ENCODE data around the gene CFAP45.
"Not testable (repeated sequence)": the region's sequence is repeated elsewhere in the genome, so short reads cannot be mapped to it uniquely, and the experiment has no call there.

Gene CFAP45

GRCh38 chr1:159899634-159900033 lies 331 bp downstream of the CFAP45 start:
- Histone ChIP-seq H3K4me2 (ENCODE audit: insufficient read depth, low read length, poor library complexity, severe bottlenecking) (peak overlapping the region; percentile 37), H2AFZ (ENCODE audit: low read length) (peak overlapping the region; percentile 70), H3K27me3 (ENCODE audit: control insufficient read depth in 3 of 3, insufficient read depth in 3 of 3, low read depth in 1 of 3, low read length in 3 of 3) (peaks cover 0 to 41% (median 2%) of the 10 kb centered on the region in 3 experiments), H2BK12ac (ENCODE audit: low read length) (peak overlapping the region; percentile 88)
- not testable (repeated sequence) for H3K14ac ChIP-seq (ENCODE audit: low read length); H4K91ac ChIP-seq (ENCODE audit: low read depth, low read length, poor library complexity); H2BK120ac ChIP-seq (ENCODE audit: low read depth, low read length); H3K4ac ChIP-seq (ENCODE audit: low read length); H3K27ac ChIP-seq (replicated peaks; ENCODE audit: low read length); DNase-seq (ENCODE audit: low spot score); H3K23ac ChIP-seq (ENCODE audit: low read depth, low read length, poor library complexity); H4K8ac ChIP-seq (ENCODE audit: low read depth, low read length); H3K9ac ChIP-seq (ENCODE audit: low read depth, low read length, poor library complexity); H3K4me3 ChIP-seq (ENCODE audit: low read length in 2 of 2); H2AK5ac ChIP-seq (ENCODE audit: low read depth, low read length); H3K36me3 ChIP-seq (replicated peaks in 1 of 2; ENCODE audit: control insufficient read depth in 2 of 2, insufficient read depth in 2 of 2, low read length in 2 of 2); H3K9me3 ChIP-seq (replicated peaks in 1 of 2; ENCODE audit: control insufficient read depth in 2 of 2, insufficient read depth in 1 of 2, low read depth in 1 of 2, low read length in 2 of 2); H2BK5ac ChIP-seq (ENCODE audit: low read length); H2BK15ac ChIP-seq (ENCODE audit: low read length); H3K4me1 ChIP-seq (ENCODE audit: control insufficient read depth in 2 of 2, insufficient read depth in 1 of 2, low read depth in 1 of 2, low read length in 2 of 2); H3K79me1 ChIP-seq (ENCODE audit: low read depth, low read length); H3K18ac ChIP-seq (ENCODE audit: low read length)
- WGBS, 2 donors (ENCODE audit: extremely low coverage in 2 of 2, insufficient read length in 2 of 2, insufficient replicate concordance in 1 of 2) = 100% methylated on average over 5 of the region's 15 CpGs; no CpG with 5 or more reads in 1 of the 2 donors

- H3K14ac ChIP-seq (ENCODE audit: low read length) = no peak overlapping the region
- H2BK12ac ChIP-seq (ENCODE audit: low read length) = no peak overlapping the region
- no peak overlapping the region for H2AFZ ChIP-seq (ENCODE audit: low read length)
- H3K9me3 ChIP-seq (replicated peaks in 1 of 2; ENCODE audit: control insufficient read depth in 2 of 2, insufficient read depth in 1 of 2, low read depth in 1 of 2, low read length in 2 of 2) = peaks cover 0 to 3% of the 10 kb centered on the region in 2 donors
- no peak overlapping the region for H2AK5ac ChIP-seq (ENCODE audit: low read depth, low read length)
- H2BK5ac ChIP-seq (ENCODE audit: low read length) = no peak overlapping the region
- H3K4me2 ChIP-seq (ENCODE audit: insufficient read depth, low read length, poor library complexity, severe bottlenecking) = no peak overlapping the region
- H3K36me3 ChIP-seq (replicated peaks in 1 of 2; ENCODE audit: control insufficient read depth in 2 of 2, insufficient read depth in 2 of 2, low read length in 2 of 2) = no peaks in the 10 kb centered on the region
- peaks cover 0 to 47% (median 2%) of the 10 kb centered on the region in 3 experiments for H3K27me3 ChIP-seq (ENCODE audit: control insufficient read depth in 3 of 3, insufficient read depth in 3 of 3, low read depth in 1 of 3, low read length in 3 of 3)
- peaks cover 4 to 7% of the 10 kb centered on the region in 2 donors for H3K4me1 ChIP-seq (ENCODE audit: control insufficient read depth in 2 of 2, insufficient read depth in 1 of 2, low read depth in 1 of 2, low read length in 2 of 2)
- no peaks in the 10 kb centered on the region for H3K79me1 ChIP-seq (ENCODE audit: low read depth, low read length)
- no peak overlapping the region for H3K4ac ChIP-seq (ENCODE audit: low read length)
- no peak overlapping the region for H2BK15ac ChIP-seq (ENCODE audit: low read length)
- H2BK120ac ChIP-seq (ENCODE audit: low read depth, low read length) = no peak overlapping the region
- no peak overlapping the region for H3K9ac ChIP-seq (ENCODE audit: low read depth, low read length, poor library complexity)
- H3K27ac ChIP-seq (replicated peaks; ENCODE audit: low read length) = no peak overlapping the region
- H4K91ac ChIP-seq (ENCODE audit: low read depth, low read length, poor library complexity) = no peak overlapping the region
- no peak overlapping the region for H3K4me3 ChIP-seq (ENCODE audit: low read length in 2 of 2)
- no peak overlapping the region for H3K18ac ChIP-seq (ENCODE audit: low read length)
- H3K23ac ChIP-seq (ENCODE audit: low read depth, low read length, poor library complexity) = no peak overlapping the region
- DNase-seq (ENCODE audit: low spot score) = no peak
- no CpG with 5 or more reads among the region's 3 CpGs for WGBS, 2 donors (ENCODE audit: extremely low coverage in 2 of 2, insufficient read length in 2 of 2, insufficient replicate concordance in 1 of 2)
- no peak overlapping the region for H4K8ac ChIP-seq (ENCODE audit: low read depth, low read length)
Measured at GRCh38 chr1:159898527-159898926, 1.4 kb downstream of the CFAP45 start.

- no peak overlapping the region for H2BK12ac ChIP-seq (ENCODE audit: low read length)
- no peak overlapping the region for H3K4me2 ChIP-seq (ENCODE audit: insufficient read depth, low read length, poor library complexity, severe bottlenecking)
- no peak overlapping the region for H2BK15ac ChIP-seq (ENCODE audit: low read length)
- no peak overlapping the region for H4K91ac ChIP-seq (ENCODE audit: low read depth, low read length, poor library complexity)
- no peaks in the 10 kb centered on the region for H3K79me1 ChIP-seq (ENCODE audit: low read depth, low read length)
- H3K9ac ChIP-seq (ENCODE audit: low read depth, low read length, poor library complexity) = no peak overlapping the region
- peaks cover 4 to 7% of the 10 kb centered on the region in 2 donors for H3K4me1 ChIP-seq (ENCODE audit: control insufficient read depth in 2 of 2, insufficient read depth in 1 of 2, low read depth in 1 of 2, low read length in 2 of 2)
- H3K27me3 ChIP-seq (ENCODE audit: control insufficient read depth in 3 of 3, insufficient read depth in 3 of 3, low read depth in 1 of 3, low read length in 3 of 3) = peaks cover 0 to 51% (median 2%) of the 10 kb centered on the region in 3 experiments
- no peak overlapping the region for H2BK120ac ChIP-seq (ENCODE audit: low read depth, low read length)
- H3K9me3 ChIP-seq (replicated peaks in 1 of 2; ENCODE audit: control insufficient read depth in 2 of 2, insufficient read depth in 1 of 2, low read depth in 1 of 2, low read length in 2 of 2) = no peaks in the 10 kb centered on the region
- no peak overlapping the region for H2AFZ ChIP-seq (ENCODE audit: low read length)
- WGBS, 2 donors (ENCODE audit: extremely low coverage in 2 of 2, insufficient read length in 2 of 2, insufficient replicate concordance in 1 of 2) = no CpG with 5 or more reads among the region's 3 CpGs
- H3K18ac ChIP-seq (ENCODE audit: low read length) = no peak overlapping the region
- no peak overlapping the region for H3K4me3 ChIP-seq (ENCODE audit: low read length in 2 of 2)
- H2AK5ac ChIP-seq (ENCODE audit: low read depth, low read length) = no peak overlapping the region
- H3K27ac ChIP-seq (replicated peaks; ENCODE audit: low read length) = no peak overlapping the region
- no peak for DNase-seq (ENCODE audit: low spot score)
- no peak overlapping the region for H3K14ac ChIP-seq (ENCODE audit: low read length)
- H3K36me3 ChIP-seq (replicated peaks in 1 of 2; ENCODE audit: control insufficient read depth in 2 of 2, insufficient read depth in 2 of 2, low read length in 2 of 2) = no peaks in the 10 kb centered on the region
- no peak overlapping the region for H2BK5ac ChIP-seq (ENCODE audit: low read length)
- no peak overlapping the region for H4K8ac ChIP-seq (ENCODE audit: low read depth, low read length)
- H3K4ac ChIP-seq (ENCODE audit: low read length) = no peak overlapping the region
- no peak overlapping the region for H3K23ac ChIP-seq (ENCODE audit: low read depth, low read length, poor library complexity)
Measured at GRCh38 chr1:159897962-159898361, 2.0 kb downstream of the CFAP45 start.

- Histone ChIP-seq H3K36me3 (replicated peaks in 1 of 2; ENCODE audit: control insufficient read depth in 2 of 2, insufficient read depth in 2 of 2, low read length in 2 of 2) (no peaks in the 10 kb centered on the region), H4K8ac (ENCODE audit: low read depth, low read length) (no peak overlapping the region), H3K4ac (ENCODE audit: low read length) (no peak overlapping the region), H3K9ac (ENCODE audit: low read depth, low read length, poor library complexity) (no peak overlapping the region), H2AK5ac (ENCODE audit: low read depth, low read length) (no peak overlapping the region), H3K4me2 (ENCODE audit: insufficient read depth, low read length, poor library complexity, severe bottlenecking) (no peak overlapping the region), H3K27me3 (ENCODE audit: control insufficient read depth in 3 of 3, insufficient read depth in 3 of 3, low read depth in 1 of 3, low read length in 3 of 3) (peaks cover 0 to 56% (median 2%) of the 10 kb centered on the region in 3 experiments), H3K4me3 (ENCODE audit: low read length in 2 of 2) (no peak overlapping the region), H3K18ac (ENCODE audit: low read length) (no peak overlapping the region), H2BK5ac (ENCODE audit: low read length) (no peak overlapping the region), H3K9me3 (replicated peaks in 1 of 2; ENCODE audit: control insufficient read depth in 2 of 2, insufficient read depth in 1 of 2, low read depth in 1 of 2, low read length in 2 of 2) (no peaks in the 10 kb centered on the region), H2BK15ac (ENCODE audit: low read length) (no peak overlapping the region), H3K14ac (ENCODE audit: low read length) (no peak overlapping the region), H2BK12ac (ENCODE audit: low read length) (no peak overlapping the region), H2AFZ (ENCODE audit: low read length) (no peak overlapping the region), H3K4me1 (ENCODE audit: control insufficient read depth in 2 of 2, insufficient read depth in 1 of 2, low read depth in 1 of 2, low read length in 2 of 2) (peaks cover 4 to 7% of the 10 kb centered on the region in 2 donors), H4K91ac (ENCODE audit: low read depth, low read length, poor library complexity) (no peak overlapping the region), H3K79me1 (ENCODE audit: low read depth, low read length) (no peaks in the 10 kb centered on the region), H3K23ac (ENCODE audit: low read depth, low read length, poor library complexity) (no peak overlapping the region), H3K27ac (replicated peaks; ENCODE audit: low read length) (no peak overlapping the region), H2BK120ac (ENCODE audit: low read depth, low read length) (no peak overlapping the region)
- no CpG with 5 or more reads among the region's 3 CpGs for WGBS, 2 donors (ENCODE audit: extremely low coverage in 2 of 2, insufficient read length in 2 of 2, insufficient replicate concordance in 1 of 2)
- no peak for DNase-seq (ENCODE audit: low spot score)
Measured at GRCh38 chr1:159896546-159896930, 3.4 kb downstream of the CFAP45 start.
